Activated B cell treated with CpG ODN at 0.5 μM for 24 hours (primary cell): Measurements from ENCODE around the gene WDR81. TPM values are rescaled to one million over a fixed set of nuclear protein-coding genes. Genes with fewer than 3 reads are reported as not detected.
"Not testable (repeated sequence)": the region's sequence is repeated elsewhere in the genome, so short reads cannot be mapped to it uniquely, and the experiment has no call there.

ENCODE experiments used
- ATAC-seq: fragments of 200-7000 bp; cut with Tn5 transposase; one replicate; pipeline ENCODE4 v1.10.0; 2021; ENCODE audit warnings: low read depth, mild to moderate bottlenecking, moderate library complexity
- CTCF ChIA-PET: fragments of 350-600 bp; sonication (Branson Sonifier 250); formaldehyde crosslinking; loops from one replicate; lab custom pipeline; 2021; ENCODE audit warnings: antibody characterized with exemption; lab: Charles Lee
- POLR2A ChIA-PET: fragments of 350-600 bp; sonication (Branson Sonifier 250); formaldehyde crosslinking; loops from one replicate; lab custom pipeline; 2021; ENCODE audit warnings: antibody characterized with exemption; lab: Charles Lee
- DNase-seq: peaks from one replicate; pipeline ENCODE4 v3.0.0; 2022
- H3K27ac Mint-ChIP-seq: one replicate; pipeline ENCODE4 v1.8.0; 2020; ENCODE audit warnings: mixed read lengths
- H3K27me3 Mint-ChIP-seq: one replicate; pipeline ENCODE4 v1.8.0; 2021; ENCODE audit warnings: mixed read lengths
- H3K36me3 Mint-ChIP-seq: one replicate; pipeline ENCODE4 v1.8.0; 2021; ENCODE audit warnings: low read depth, mixed read lengths
- H3K4me1 Mint-ChIP-seq: one replicate; pipeline ENCODE4 v1.8.0; 2021; ENCODE audit warnings: mixed read lengths
- H3K4me3 Mint-ChIP-seq: one replicate; pipeline ENCODE4 v1.8.0; 2020; ENCODE audit warnings: mild to moderate bottlenecking, mixed read lengths
- H3K9me3 Mint-ChIP-seq: one replicate; pipeline ENCODE4 v1.8.0; 2020; ENCODE audit warnings: mixed read lengths
- CTCF ChIP-seq: fragments of 200-600 bp; IDR thresholded peaks from one replicate; pipeline ENCODE4 v1.8.0; 2022; ENCODE audit warnings: antibody characterized with exemption, mild to moderate bottlenecking
- intact Hi-C: fragments of 100-400 bp; cut with micrococcal nuclease; formaldehyde crosslinking; loops from one replicate; pipeline ENCODE4 v1.15.1; 2024
- total RNA-seq: library from RNA; stranded (reverse); gene quantifications from 2 replicates; pipeline ENCODE4 v1.2.3, GENCODE V29; 2022

Gene WDR81
- total RNA-seq, 1 donor from 2014 or later: 48.4 TPM

DNA sequence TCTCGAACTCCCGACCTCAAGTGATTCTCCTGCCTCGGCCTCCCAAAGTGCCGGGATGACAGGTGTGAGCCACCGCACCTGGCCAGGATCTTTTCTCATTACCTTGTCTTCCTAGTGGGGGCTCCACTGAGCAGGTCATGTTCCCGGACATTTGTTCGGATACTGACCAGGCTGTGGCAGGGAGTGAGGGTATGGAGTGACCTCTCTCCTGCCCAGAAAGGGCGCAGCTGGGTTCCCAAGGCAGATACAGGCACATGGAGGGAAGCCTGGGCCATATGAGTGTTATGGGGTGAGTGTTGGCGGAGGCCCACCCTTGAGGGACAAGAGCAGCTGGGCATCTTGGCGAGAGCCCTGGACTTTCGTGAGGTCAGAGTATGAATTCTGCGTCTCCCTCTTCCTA lies 42.9 kb downstream of the WDR81 start:
- intact Hi-C loops: no loop called here
- ChIA-PET CTCF (no interaction called here), POLR2A (interaction anchor here (0.7 to 6.9 kb wide), 3 partner anchors 15 to 139 kb away, joined by 3 to 67 read pairs (median 19); partner anchors contain the start of gene SLC43A2)
- Mint-ChIP-seq H3K36me3 (no peaks in the 10 kb centered on the region), H3K9me3 (no peaks in the 10 kb centered on the region), H3K27ac (peak overlapping the region; percentile 30), H3K4me1 (peaks cover 62% of the 10 kb centered on the region), H3K4me3 (no peak overlapping the region), H3K27me3 (no peaks in the 10 kb centered on the region)
- ATAC-seq (no peak), DNase-seq (no peak)
- no peak for TF ChIP-seq CTCF

- no peak for TF ChIP-seq CTCF
- Mint-ChIP-seq H3K4me3 (peak overlapping the region; percentile 58), H3K27me3 (no peaks in the 10 kb centered on the region), H3K4me1 (peaks cover 52% of the 10 kb centered on the region), H3K27ac (peak overlapping the region; percentile 82), H3K9me3 (no peaks in the 10 kb centered on the region), H3K36me3 (peaks cover 3% of the 10 kb centered on the region)
- ChIA-PET CTCF (interaction anchor here (0.7 to 5.2 kb wide), 3 partner anchors 13 to 53 kb away, joined by 3 to 35 read pairs (median 4); no protein-coding TSS in a partner anchor), POLR2A (interaction anchor here (0.6 to 6.9 kb wide), 9 partner anchors 7 to 58 kb away, joined by 3 to 67 read pairs (median 10); partner anchors contain the start of genes SERPINF1 and WDR81)
- no peak for DNase-seq
- intact Hi-C loops: loop anchor here (2.0 kb wide), 2 partner anchors 17 to 37 kb away; no protein-coding TSS in a partner anchor
- peak; percentile 46 for ATAC-seq
Observed at GRCh38 chr17:1769822-1770477, 45.4 kb downstream of the WDR81 start.

- intact Hi-C loops, H3K9me3 Mint-ChIP-seq, DNase-seq, H3K4me3 Mint-ChIP-seq, H3K27me3 Mint-ChIP-seq, ATAC-seq: not testable (repeated sequence)
- ChIA-PET POLR2A (interaction anchor here (0.5 to 6.9 kb wide), 9 partner anchors 9 to 540 kb away, joined by 3 to 67 read pairs (median 4); partner anchors contain the start of gene SERPINF1), CTCF (interaction anchor here (1.1 to 5.2 kb wide), 3 partner anchors 10 to 56 kb away, joined by 4 to 35 read pairs (median 5); no protein-coding TSS in a partner anchor)
- peaks cover 43% of the 10 kb centered on the region for H3K4me1 Mint-ChIP-seq
- H3K27ac Mint-ChIP-seq: peak overlapping the region; percentile 88
- H3K36me3 Mint-ChIP-seq: peaks cover 21% of the 10 kb centered on the region
Observed at GRCh38 chr17:1773000-1773695, 48.6 kb downstream of the WDR81 start.

GRCh38 chr17:1773696-1774181 lies 49.2 kb downstream of the WDR81 start:
- no peaks in the 10 kb centered on the region for H3K9me3 Mint-ChIP-seq
- no peak overlapping the region for H3K4me3 Mint-ChIP-seq
- ATAC-seq: no peak
- peaks cover 26% of the 10 kb centered on the region for H3K36me3 Mint-ChIP-seq
- peaks cover 41% of the 10 kb centered on the region for H3K4me1 Mint-ChIP-seq
- POLR2A ChIA-PET: interaction anchor here (1.0 to 6.9 kb wide), 7 partner anchors 9 to 90 kb away, joined by 3 to 67 read pairs (median 21); partner anchors contain the start of gene SERPINF1
- CTCF ChIA-PET: interaction anchor here (1.1 to 5.2 kb wide), 3 partner anchors 10 to 57 kb away, joined by 4 to 35 read pairs (median 5); no protein-coding TSS in a partner anchor
- peak overlapping the region; percentile 88 for H3K27ac Mint-ChIP-seq
- intact Hi-C loops: no loop called here
- H3K27me3 Mint-ChIP-seq: no peaks in the 10 kb centered on the region
- no peak for DNase-seq
- TF ChIP-seq CTCF: no peak

- no peaks in the 10 kb centered on the region for H3K9me3 Mint-ChIP-seq
- peaks cover 36% of the 10 kb centered on the region for H3K4me1 Mint-ChIP-seq
- peak overlapping the region; percentile 88 for H3K27ac Mint-ChIP-seq
- H3K27me3 Mint-ChIP-seq: no peaks in the 10 kb centered on the region
- no peak for ATAC-seq
- no peak overlapping the region for H3K4me3 Mint-ChIP-seq
- H3K36me3 Mint-ChIP-seq: peaks cover 30% of the 10 kb centered on the region
- no peak for TF ChIP-seq CTCF
- POLR2A ChIA-PET: interaction anchor here (0.6 to 6.9 kb wide), 7 partner anchors 8 to 117 kb away, joined by 3 to 67 read pairs (median 21); partner anchors contain the start of gene SERPINF1
- intact Hi-C loops: no loop called here
- DNase-seq: no peak
- CTCF ChIA-PET: interaction anchor here (5.2 kb wide), 1 partner anchor 9 kb away, joined by 35 read pairs; no protein-coding TSS in a partner anchor
Observed at GRCh38 chr17:1774390-1775176, 50.1 kb downstream of the WDR81 start.
